Measurements from ENCODE around the gene ADAP1. TPM values are rescaled to one million over a fixed set of nuclear protein-coding genes. Genes with fewer than 3 reads are reported as not detected.
"Not testable (repeated sequence)": the region's sequence is repeated elsewhere in the genome, so short reads cannot be mapped to it uniquely, and the experiment has no call there.

The ADAP1 gene
- total and polyA plus RNA-seq, 2 of the 13 experiments (the other 11 are each of a cell fraction or from before 2014, with no cell fraction given) = 10.5 to 24.6 TPM

- H3K4me2 ChIP-seq (ENCODE audit: low read depth, low read length) = no peak overlapping the region
- H3K9ac ChIP-seq (ENCODE audit: insufficient read depth, low read depth, low read length) = no peak overlapping the region
- no peak overlapping the region for H3K27ac ChIP-seq (ENCODE audit: extremely low read length, insufficient read depth, low read length)
- H2AFZ ChIP-seq (ENCODE audit: low read length) = no peak overlapping the region
- in situ Hi-C loops (cut with HindIII; ENCODE audit: extremely low pct_ligation_motif_present, low pct_unique_long_range_greater_than_20kb) = no loop called here
- FAIRE-seq (no peak), ATAC-seq (no peak), DNase-seq (ENCODE audit: low spot score) (no peak)
- intact Hi-C loops (cut with micrococcal nuclease; ENCODE audit: unreplicated experiment) = no loop called here
- no peak for TF ChIP-seq ZNF281 (CRISPR knock-in tag; IDR thresholded peaks at IDR 0.05; ENCODE audit: borderline replicate concordance)
- TF ChIP-seq ZNF230 (CRISPR knock-in tag; IDR thresholded peaks at IDR 0.05) = no peak
- no peak for TF ChIP-seq ZSCAN21 (CRISPR knock-in tag; IDR thresholded peaks at IDR 0.05; ENCODE audit: borderline replicate concordance)
- no peak for TF ChIP-seq GRHL1 (CRISPR knock-in tag; conservative IDR thresholded peaks at IDR 0.05)
- no peak for TF ChIP-seq PATZ1 (CRISPR knock-in tag; IDR thresholded peaks at IDR 0.05)
- no peaks in the 10 kb centered on the region for H3K27me3 ChIP-seq (ENCODE audit: control insufficient read depth in 1 of 2, insufficient read depth in 2 of 2, low read length in 2 of 2)
- peaks cover 61% of the 10 kb centered on the region for H3K4me1 ChIP-seq (ENCODE audit: insufficient read depth, low read length)
- H3K4me3 ChIP-seq (replicated peaks in 1 of 3; ENCODE audit: insufficient read depth in 1 of 3, low read depth in 2 of 3, low read length in 3 of 3) = no peak overlapping the region
- WGBS (ENCODE audit: low lambda C conversion rate) = 93% methylated on average over 14 of the region's 24 CpGs
- H4K20me1 ChIP-seq (ENCODE audit: insufficient read depth, low read length) = no peaks in the 10 kb centered on the region
- ChIA-PET POLR2A (interaction anchor here (3.3 to 4.2 kb wide), 2 partner anchors 24 to 32 kb away, joined by 24 to 28 read pairs; no protein-coding TSS in a partner anchor), CTCF (ENCODE audit: low intra/inter-chr PET ratio, low total read pairs) (no interaction called here)
- no peaks in the 10 kb centered on the region for H3K9me3 ChIP-seq (ENCODE audit: low read length)
- no peaks in the 10 kb centered on the region for H3K79me2 ChIP-seq (ENCODE audit: insufficient read depth, low read length)
- H3K36me3 ChIP-seq (replicated peaks in 1 of 2; ENCODE audit: control insufficient read depth in 1 of 2, insufficient read depth in 2 of 2, low read length in 2 of 2) = no peaks in the 10 kb centered on the region
- BruUV-seq (replicated peaks) = no TSS peak
These were observed 29.8 kb downstream of the ADAP1 start for GRCh38 chr7:924541-925231.

- H3K4me3 ChIP-seq (replicated peaks in 1 of 3; ENCODE audit: insufficient read depth in 1 of 3, low read depth in 2 of 3, low read length in 3 of 3); H2AFZ ChIP-seq (ENCODE audit: low read length); CTCF ChIA-PET (ENCODE audit: low intra/inter-chr PET ratio, low total read pairs); H3K27ac ChIP-seq (ENCODE audit: extremely low read length, insufficient read depth, low read length); H3K9me3 ChIP-seq (ENCODE audit: low read length); FAIRE-seq; H4K20me1 ChIP-seq (ENCODE audit: insufficient read depth, low read length); POLR2A ChIA-PET; H3K79me2 ChIP-seq (ENCODE audit: insufficient read depth, low read length); BruUV-seq (replicated peaks); H3K4me2 ChIP-seq (ENCODE audit: low read depth, low read length); H3K36me3 ChIP-seq (replicated peaks in 1 of 2; ENCODE audit: control insufficient read depth in 1 of 2, insufficient read depth in 2 of 2, low read length in 2 of 2); H3K9ac ChIP-seq (ENCODE audit: insufficient read depth, low read depth, low read length); ATAC-seq; DNase-seq (ENCODE audit: low spot score); intact Hi-C loops (cut with micrococcal nuclease; ENCODE audit: unreplicated experiment); H3K27me3 ChIP-seq (ENCODE audit: control insufficient read depth in 1 of 2, insufficient read depth in 2 of 2, low read length in 2 of 2); in situ Hi-C loops (cut with HindIII; ENCODE audit: extremely low pct_ligation_motif_present, low pct_unique_long_range_greater_than_20kb): not testable (repeated sequence)
- peaks cover 54% of the 10 kb centered on the region for H3K4me1 ChIP-seq (ENCODE audit: insufficient read depth, low read length)
- 82% methylated on average over 24 of the region's 25 CpGs for WGBS (ENCODE audit: low lambda C conversion rate)
These were observed 30.4 kb downstream of the ADAP1 start for GRCh38 chr7:924042-924441.
